ENCODE results near the gene ABL2. TPM values are rescaled to one million over a fixed set of nuclear protein-coding genes. Genes with fewer than 3 reads are reported as not detected.
"Not testable (repeated sequence)": the region's sequence is repeated elsewhere in the genome, so short reads cannot be mapped to it uniquely, and the experiment has no call there.

The ABL2 gene
- total RNA-seq, 5 donors from 2014 or later (not counting 1 experiment from before 2014, with no cell fraction given): 14.9 to 20.0 (median 15.9) TPM

GRCh38 chr1:179135168-179135567 is 94.3 kb downstream of the ABL2 start:
- H3K9me3 ChIP-seq: not testable (repeated sequence)
- WGBS (ENCODE audit: insufficient coverage): 90% methylated on average over 4 of the region's 27 CpGs

DNA sequence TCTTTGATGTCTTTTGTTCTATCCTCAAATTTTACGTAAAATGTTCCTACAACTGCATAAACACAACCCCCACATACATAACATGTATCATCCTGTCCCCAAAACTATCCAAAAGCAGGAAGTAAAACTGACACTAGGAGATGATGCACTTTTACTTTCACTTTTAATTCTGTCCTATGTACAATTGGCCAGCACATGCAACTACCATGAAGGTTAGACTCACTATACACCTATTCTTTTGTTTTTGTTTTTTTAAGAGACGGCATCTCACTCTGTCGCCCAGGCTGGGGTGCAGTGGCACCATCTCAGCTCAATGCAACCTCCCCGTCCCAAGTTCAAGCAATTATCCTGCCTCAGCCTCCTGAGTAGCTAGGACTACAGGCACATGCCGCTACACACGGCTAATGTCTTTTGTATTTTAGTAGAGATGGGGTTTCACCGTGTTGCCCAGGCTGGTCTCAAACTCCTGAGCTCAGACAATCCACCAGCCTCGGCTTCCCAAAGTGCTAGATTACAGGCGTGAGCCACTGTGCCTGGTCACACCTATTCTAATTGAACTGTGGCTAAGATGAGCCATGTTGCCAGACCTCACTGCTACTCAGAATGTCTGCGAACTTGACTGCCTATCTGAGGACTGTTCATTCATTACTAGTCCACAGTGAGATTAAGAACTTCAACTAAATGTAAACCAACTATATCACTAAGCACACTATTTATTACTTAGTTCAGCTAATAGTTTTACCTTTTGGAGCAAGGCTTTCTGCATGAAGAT is 99.6 kb downstream of the ABL2 start:
- peak overlapping the region; percentile 91 to 92 for H3K27ac Mint-ChIP-seq
- Histone ChIP-seq H3K36me3 (ENCODE audit: control insufficient read depth in 2 of 2, extremely low read depth in 1 of 2, insufficient read depth in 1 of 2, low read length in 1 of 2) (peaks cover 2 to 6% of the 10 kb centered on the region in 2 donors), H3K4me3 (ENCODE audit: control insufficient read depth in 1 of 2, extremely low read depth in 1 of 2, low read length in 1 of 2) (peak overlapping the region in 1 of 2 donors; percentile 49), H3K9me3 (no peaks in the 10 kb centered on the region), H3K27ac (ENCODE audit: low read length) (peak overlapping the region; percentile 94), H3K4me1 (ENCODE audit: control insufficient read depth in 1 of 2, extremely low read depth in 1 of 2, insufficient read depth in 2 of 2, low read length in 2 of 2) (peaks cover 6 to 15% of the 10 kb centered on the region in 2 experiments), H3K27me3 (replicated peaks in 1 of 2; ENCODE audit: control insufficient read depth in 2 of 2, extremely low read depth in 1 of 2, insufficient read depth in 2 of 2, low read length in 1 of 2) (no peaks in the 10 kb centered on the region)
- no peaks in the 10 kb centered on the region for H3K27me3 Mint-ChIP-seq
- no peaks in the 10 kb centered on the region for H3K9me3 Mint-ChIP-seq
- 69% methylated on average over 5 of the region's 10 CpGs for WGBS (ENCODE audit: insufficient coverage)
- ChIA-PET CTCF (interaction anchor here (0.6 to 0.7 kb wide), 7 partner anchors 9 to 1879 kb away, joined by 3 to 9 read pairs (median 4); no protein-coding TSS in a partner anchor), POLR2A (interaction anchor here (0.6 to 1.5 kb wide), 6 partner anchors 8 to 1959 kb away, joined by 3 to 18 read pairs (median 4); partner anchors contain the start of gene AXDND1 (in 1 of the 2))
- DNase-seq: peak in 26 of 35 experiments; percentile 2 to 76 (median 18)
- H3K36me3 Mint-ChIP-seq: peaks cover 8% of the 10 kb centered on the region
- peaks cover 16 to 23% (median 20%) of the 10 kb centered on the region in 3 donors for H3K4me1 Mint-ChIP-seq
- peak; percentile 92 to 97 (median 96) for ATAC-seq (replicated peaks in 1 of 4)
- peak overlapping the region; percentile 51 to 77 (median 62) for H3K4me3 Mint-ChIP-seq

More at GRCh38 chr1:179135168-179135567, 94.3 kb downstream of the ABL2 start:
- H3K4me3 ChIP-seq (ENCODE audit: control insufficient read depth in 1 of 2, extremely low read depth in 1 of 2, low read length in 1 of 2); H3K27me3 ChIP-seq (replicated peaks in 1 of 2; ENCODE audit: control insufficient read depth in 2 of 2, extremely low read depth in 1 of 2, insufficient read depth in 2 of 2, low read length in 1 of 2); DNase-seq; H3K4me3 Mint-ChIP-seq; CTCF ChIA-PET; H3K27me3 Mint-ChIP-seq; ATAC-seq (replicated peaks in 1 of 4); H3K36me3 ChIP-seq (ENCODE audit: control insufficient read depth in 2 of 2, extremely low read depth in 1 of 2, insufficient read depth in 1 of 2, low read length in 1 of 2); H3K9me3 Mint-ChIP-seq; H3K4me1 ChIP-seq (ENCODE audit: control insufficient read depth in 1 of 2, extremely low read depth in 1 of 2, insufficient read depth in 2 of 2, low read length in 2 of 2); H3K27ac Mint-ChIP-seq; H3K36me3 Mint-ChIP-seq; H3K27ac ChIP-seq (ENCODE audit: low read length); POLR2A ChIA-PET: not testable (repeated sequence)
- H3K4me1 Mint-ChIP-seq: peaks cover 10 to 16% (median 13%) of the 10 kb centered on the region in 3 donors

DNA sequence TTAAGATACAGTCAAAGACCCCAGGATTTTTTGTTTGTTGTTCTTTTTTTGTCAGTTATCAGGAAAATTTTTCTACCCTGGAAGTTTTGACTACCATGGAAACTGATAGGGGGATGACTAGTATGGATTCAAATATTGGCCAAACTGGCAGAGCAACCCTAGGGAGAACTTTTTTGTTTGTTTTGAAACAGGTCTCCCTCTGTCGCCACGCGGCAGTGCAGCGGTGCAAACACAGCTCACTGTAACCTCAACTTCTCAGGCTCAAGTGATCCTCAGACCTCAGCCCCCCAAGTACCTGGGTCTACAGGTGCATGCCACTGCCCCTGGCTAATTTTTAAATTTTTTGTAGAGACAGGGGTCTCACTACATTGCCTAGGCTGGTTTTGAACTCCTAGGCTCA is 101.0 kb downstream of the ABL2 start:
- Mint-ChIP-seq H3K27ac (peak overlapping the region; percentile 58 to 66), H3K4me3 (no peak overlapping the region), H3K36me3 (peaks cover 14% of the 10 kb centered on the region), H3K9me3 (no peaks in the 10 kb centered on the region), H3K27me3 (no peaks in the 10 kb centered on the region), H3K4me1 (peaks cover 16 to 23% (median 20%) of the 10 kb centered on the region in 3 donors)
- Histone ChIP-seq H3K4me1 (ENCODE audit: control insufficient read depth in 1 of 2, extremely low read depth in 1 of 2, insufficient read depth in 2 of 2, low read length in 2 of 2) (peaks cover 6 to 15% of the 10 kb centered on the region in 2 experiments), H3K9me3 (no peaks in the 10 kb centered on the region), H3K36me3 (ENCODE audit: control insufficient read depth in 2 of 2, extremely low read depth in 1 of 2, insufficient read depth in 1 of 2, low read length in 1 of 2) (peaks cover 2 to 6% of the 10 kb centered on the region in 2 donors), H3K27me3 (replicated peaks in 1 of 2; ENCODE audit: control insufficient read depth in 2 of 2, extremely low read depth in 1 of 2, insufficient read depth in 2 of 2, low read length in 1 of 2) (no peaks in the 10 kb centered on the region), H3K27ac (ENCODE audit: low read length) (peak overlapping the region; percentile 94), H3K4me3 (ENCODE audit: control insufficient read depth in 1 of 2, extremely low read depth in 1 of 2, low read length in 1 of 2) (no peak overlapping the region)
- WGBS (ENCODE audit: insufficient coverage): no CpG with 5 or more reads among the region's 4 CpGs
- CTCF ChIA-PET: interaction anchor here (0.6 to 0.9 kb wide), 3 partner anchors 13 to 181 kb away, joined by 3 read pairs; no protein-coding TSS in a partner anchor
- DNase-seq: no peak
- no peak for ATAC-seq (replicated peaks in 1 of 4)
- POLR2A ChIA-PET: interaction anchor here (0.6 to 1.0 kb wide), 4 partner anchors 166 to 402 kb away, joined by 3 to 4 read pairs (median 3); no protein-coding TSS in a partner anchor

DNA sequence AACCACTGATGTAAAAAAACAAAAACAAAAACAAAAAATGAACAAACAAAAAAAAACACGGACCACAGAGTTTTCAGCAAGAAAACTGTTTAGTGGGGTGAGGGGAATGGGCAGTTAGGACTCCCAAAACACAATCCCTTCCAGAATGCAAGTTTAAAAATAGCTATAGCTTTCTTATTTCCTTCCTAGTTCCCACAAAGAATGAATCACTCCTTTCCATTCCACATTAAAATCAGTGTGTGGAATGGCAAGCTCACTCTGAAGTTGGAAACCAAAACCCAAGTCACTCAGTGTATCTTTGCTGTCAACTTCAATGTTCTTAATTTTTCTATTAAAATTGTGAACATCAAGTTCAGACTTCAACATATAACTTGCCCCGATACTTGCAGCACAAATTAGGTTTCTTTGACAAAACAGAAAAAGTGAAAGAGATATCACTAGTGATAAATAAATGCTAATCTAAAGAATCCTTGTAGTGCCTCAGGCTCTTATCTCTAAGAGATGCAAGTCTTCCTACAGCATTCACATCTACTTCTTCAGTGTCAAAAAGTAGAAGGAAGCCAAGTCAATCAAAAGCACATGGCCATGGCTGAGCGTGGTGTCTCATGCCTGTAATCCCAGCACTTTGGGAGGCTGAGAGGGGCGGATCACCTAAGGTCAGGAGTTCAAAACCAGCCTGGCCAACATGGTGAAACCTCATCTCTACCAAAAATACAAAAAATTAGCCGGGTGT is 102.1 kb downstream of the ABL2 start:
- peaks cover 4 to 6% of the 10 kb centered on the region in 2 donors for H3K36me3 ChIP-seq (ENCODE audit: control insufficient read depth in 2 of 2, extremely low read depth in 1 of 2, insufficient read depth in 1 of 2, low read length in 1 of 2)
- Mint-ChIP-seq H3K4me1 (peaks cover 16 to 23% (median 20%) of the 10 kb centered on the region in 3 donors), H3K36me3 (peaks cover 14% of the 10 kb centered on the region), H3K27me3 (no peaks in the 10 kb centered on the region), H3K27ac (no peak overlapping the region), H3K4me3 (no peak overlapping the region), H3K9me3 (no peaks in the 10 kb centered on the region)
- WGBS (ENCODE audit: insufficient coverage): no CpG with 5 or more reads among the region's 5 CpGs
- DNase-seq (no peak), ATAC-seq (replicated peaks in 1 of 4) (no peak)
- no peak overlapping the region for H3K4me3 ChIP-seq (ENCODE audit: control insufficient read depth in 1 of 2, extremely low read depth in 1 of 2, low read length in 1 of 2)
- CTCF ChIA-PET: interaction anchor here in 1 of 2 donors (0.6 kb wide), 1 partner anchor 17 kb away, joined by 11 read pairs; no protein-coding TSS in a partner anchor
- no peak overlapping the region for H3K27ac ChIP-seq (ENCODE audit: low read length)
- POLR2A ChIA-PET: no interaction called here
- H3K4me1 ChIP-seq (ENCODE audit: control insufficient read depth in 1 of 2, extremely low read depth in 1 of 2, insufficient read depth in 2 of 2, low read length in 2 of 2): peaks cover 6 to 15% of the 10 kb centered on the region in 2 experiments
- no peaks in the 10 kb centered on the region for H3K27me3 ChIP-seq (replicated peaks in 1 of 2; ENCODE audit: control insufficient read depth in 2 of 2, extremely low read depth in 1 of 2, insufficient read depth in 2 of 2, low read length in 1 of 2)
- H3K9me3 ChIP-seq: no peaks in the 10 kb centered on the region

DNA sequence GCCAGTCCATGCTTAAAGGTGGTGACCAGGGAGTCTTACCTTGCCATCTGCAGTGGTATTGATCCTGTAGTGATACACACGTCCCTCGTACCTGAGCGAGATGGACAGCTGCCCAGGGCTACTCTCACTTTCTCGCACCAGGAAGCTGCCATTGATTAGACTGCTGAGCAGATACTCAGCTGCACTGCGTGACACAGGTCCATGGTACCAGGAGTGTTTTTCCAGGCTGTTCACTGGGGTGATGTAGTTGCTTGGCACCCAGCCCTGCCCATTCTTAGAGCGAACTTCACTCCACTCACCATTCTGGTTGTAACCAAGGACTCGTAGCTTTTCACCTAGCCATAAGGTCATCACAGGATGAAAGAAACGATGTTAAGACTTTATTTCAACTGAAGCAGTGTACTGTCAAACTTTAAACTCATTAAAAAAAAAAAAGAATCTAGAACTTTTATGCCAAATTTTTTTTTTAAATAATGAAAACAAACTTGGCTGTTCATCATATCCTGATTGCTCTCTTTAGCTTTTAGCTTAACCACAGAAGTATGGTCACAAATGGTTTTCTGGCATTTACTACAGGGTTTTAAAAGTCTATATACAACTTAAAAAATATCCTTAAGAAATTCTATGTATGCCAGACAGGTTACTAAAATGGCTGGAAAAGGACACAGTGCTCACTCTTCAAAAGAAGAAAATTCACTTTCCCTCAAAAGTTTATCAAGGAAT is 103.0 kb downstream of the ABL2 start:
- H3K4me3 ChIP-seq (ENCODE audit: control insufficient read depth in 1 of 2, extremely low read depth in 1 of 2, low read length in 1 of 2): no peak overlapping the region
- peaks cover 6 to 15% of the 10 kb centered on the region in 2 experiments for H3K4me1 ChIP-seq (ENCODE audit: control insufficient read depth in 1 of 2, extremely low read depth in 1 of 2, insufficient read depth in 2 of 2, low read length in 2 of 2)
- Mint-ChIP-seq H3K4me1 (peaks cover 16 to 23% (median 20%) of the 10 kb centered on the region in 3 donors), H3K27ac (no peak overlapping the region), H3K4me3 (no peak overlapping the region), H3K36me3 (peaks cover 14% of the 10 kb centered on the region), H3K27me3 (no peaks in the 10 kb centered on the region), H3K9me3 (no peaks in the 10 kb centered on the region)
- POLR2A ChIA-PET: no interaction called here
- no peaks in the 10 kb centered on the region for H3K27me3 ChIP-seq (replicated peaks in 1 of 2; ENCODE audit: control insufficient read depth in 2 of 2, extremely low read depth in 1 of 2, insufficient read depth in 2 of 2, low read length in 1 of 2)
- ATAC-seq (replicated peaks in 1 of 4): no peak
- CTCF ChIA-PET: interaction anchor here in 1 of 2 donors (0.5 to 0.9 kb wide), 2 partner anchors 31 to 688 kb away, joined by 3 read pairs; no protein-coding TSS in a partner anchor
- H3K9me3 ChIP-seq: no peaks in the 10 kb centered on the region
- no peak for DNase-seq
- H3K27ac ChIP-seq (ENCODE audit: low read length): no peak overlapping the region
- WGBS (ENCODE audit: insufficient coverage): 97% methylated on average over 3 of the region's 8 CpGs
- peaks cover 4 to 6% of the 10 kb centered on the region in 2 donors for H3K36me3 ChIP-seq (ENCODE audit: control insufficient read depth in 2 of 2, extremely low read depth in 1 of 2, insufficient read depth in 1 of 2, low read length in 1 of 2)
